ENCODE results near the gene FDX1.

The FDX1 gene

GRCh38 chr11:110463153-110463552, 33.4 kb downstream of the FDX1 start:
- no peaks in the 10 kb centered on the region for H3K9me3 ChIP-seq
- peaks cover 61% of the 10 kb centered on the region for H3K36me3 ChIP-seq
- no peaks in the 10 kb centered on the region for H3K4me1 ChIP-seq
- no peak for TF ChIP-seq Cebpa-rat (IDR thresholded peaks at IDR 0.05)
- no peaks in the 10 kb centered on the region for H3K27me3 ChIP-seq
- H3K27ac ChIP-seq, result no peak overlapping the region
- no peak overlapping the region for H3K9ac ChIP-seq
- H3K4me3 ChIP-seq, result no peak overlapping the region
- H3K4me2 ChIP-seq, result no peak overlapping the region
- 0 out of 2 replicates have a peak, but pooled peaks cover 12% of the 10 kb centered on the region for H4K20me1 ChIP-seq

- Histone ChIP-seq H3K4me1 (no peaks in the 10 kb centered on the region), H4K20me1 (0 out of 2 replicates have a peak, but pooled peaks cover 5% of the 10 kb centered on the region), H3K27ac (no peak overlapping the region), H3K36me3 (peaks cover 41% of the 10 kb centered on the region), H3K9ac (no peak overlapping the region), H3K27me3 (no peaks in the 10 kb centered on the region), H3K4me3 (no peak overlapping the region), H3K4me2 (no peak overlapping the region), H3K9me3 (no peaks in the 10 kb centered on the region)
- no peak for TF ChIP-seq Cebpa-rat (IDR thresholded peaks at IDR 0.05)
Observed at GRCh38 chr11:110465231-110465630, 35.5 kb downstream of the FDX1 start.

- no peaks in the 10 kb centered on the region for H3K9me3 ChIP-seq
- no peak overlapping the region for H3K4me2 ChIP-seq
- H3K9ac ChIP-seq, result no peak overlapping the region
- no peaks in the 10 kb centered on the region for H3K27me3 ChIP-seq
- H3K4me1 ChIP-seq, result no peaks in the 10 kb centered on the region
- peaks cover 35% of the 10 kb centered on the region for H3K36me3 ChIP-seq
- no peaks in the 10 kb centered on the region for H4K20me1 ChIP-seq
- no peak overlapping the region for H3K4me3 ChIP-seq
- H3K27ac ChIP-seq, result no peak overlapping the region
- no peak for TF ChIP-seq Cebpa-rat (IDR thresholded peaks at IDR 0.05)
Observed at GRCh38 chr11:110467556-110467955, 37.8 kb downstream of the FDX1 start.

- no peak overlapping the region for H3K4me2 ChIP-seq
- no peak overlapping the region for H3K9ac ChIP-seq
- no peak for TF ChIP-seq Cebpa-rat (IDR thresholded peaks at IDR 0.05)
- no peaks in the 10 kb centered on the region for H3K27me3 ChIP-seq
- no peaks in the 10 kb centered on the region for H4K20me1 ChIP-seq
- no peaks in the 10 kb centered on the region for H3K4me1 ChIP-seq
- H3K4me3 ChIP-seq, result no peak overlapping the region
- no peak overlapping the region for H3K27ac ChIP-seq
- no peaks in the 10 kb centered on the region for H3K9me3 ChIP-seq
- peaks cover 34% of the 10 kb centered on the region for H3K36me3 ChIP-seq
Observed at GRCh38 chr11:110468121-110468520, 38.4 kb downstream of the FDX1 start.

- no peaks in the 10 kb centered on the region for H3K4me1 ChIP-seq
- TF ChIP-seq Cebpa-rat (IDR thresholded peaks at IDR 0.05), result no peak
- no peak overlapping the region for H3K4me2 ChIP-seq
Observed at GRCh38 chr11:110469127-110469526, 39.4 kb downstream of the FDX1 start.

GRCh38 chr11:110470716-110471115, 41.0 kb downstream of the FDX1 start:
- Histone ChIP-seq H4K20me1 (no peaks in the 10 kb centered on the region), H3K27ac (no peak overlapping the region), H3K9ac (no peak overlapping the region), H3K9me3 (no peaks in the 10 kb centered on the region), H3K27me3 (no peaks in the 10 kb centered on the region), H3K4me2 (no peak overlapping the region), H3K4me3 (no peak overlapping the region), H3K36me3 (peaks cover 16% of the 10 kb centered on the region), H3K4me1 (no peaks in the 10 kb centered on the region)
- TF ChIP-seq Cebpa-rat (IDR thresholded peaks at IDR 0.05), result no peak

More at GRCh38 chr11:110469127-110469526, 39.4 kb downstream of the FDX1 start:
- Histone ChIP-seq H3K9me3 (no peaks in the 10 kb centered on the region), H3K27me3 (no peaks in the 10 kb centered on the region), H3K4me3 (no peak overlapping the region), H3K36me3 (peaks cover 25% of the 10 kb centered on the region), H3K9ac (no peak overlapping the region), H3K27ac (no peak overlapping the region), H4K20me1 (no peaks in the 10 kb centered on the region)

GRCh38 chr11:110471371-110471770, 41.6 kb downstream of the FDX1 start:
- Histone ChIP-seq H3K27ac (no peak overlapping the region), H3K4me3 (no peak overlapping the region), H3K9me3 (no peaks in the 10 kb centered on the region), H3K27me3 (no peaks in the 10 kb centered on the region), H4K20me1 (no peaks in the 10 kb centered on the region), H3K4me1 (no peaks in the 10 kb centered on the region), H3K36me3 (peaks cover 16% of the 10 kb centered on the region), H3K4me2 (no peak overlapping the region), H3K9ac (no peak overlapping the region)
- no peak for TF ChIP-seq Cebpa-rat (IDR thresholded peaks at IDR 0.05)

GRCh38 chr11:110472858-110473257, 43.1 kb downstream of the FDX1 start:
- Histone ChIP-seq H3K9ac (no peak overlapping the region), H3K4me3 (no peak overlapping the region), H3K4me1 (no peaks in the 10 kb centered on the region), H3K27me3 (no peaks in the 10 kb centered on the region), H4K20me1 (no peaks in the 10 kb centered on the region), H3K36me3 (0 out of 2 replicates have a peak, but pooled peaks cover 5% of the 10 kb centered on the region), H3K9me3 (no peaks in the 10 kb centered on the region), H3K4me2 (no peak overlapping the region), H3K27ac (no peak overlapping the region)
- no peak for TF ChIP-seq Cebpa-rat (IDR thresholded peaks at IDR 0.05)

GRCh38 chr11:110473706-110474105, 44.0 kb downstream of the FDX1 start:
- H3K4me1 ChIP-seq, result peaks cover 3% of the 10 kb centered on the region
- H3K9ac ChIP-seq, result no peak overlapping the region
- no peak overlapping the region for H3K4me2 ChIP-seq
- H3K9me3 ChIP-seq, result no peaks in the 10 kb centered on the region
- no peak overlapping the region for H3K27ac ChIP-seq
- no peaks in the 10 kb centered on the region for H3K27me3 ChIP-seq
- no peaks in the 10 kb centered on the region for H4K20me1 ChIP-seq
- no peak for TF ChIP-seq Cebpa-rat (IDR thresholded peaks at IDR 0.05)
- 0 out of 2 replicates have a peak, but pooled peaks cover 5% of the 10 kb centered on the region for H3K36me3 ChIP-seq
- H3K4me3 ChIP-seq, result no peak overlapping the region

GRCh38 chr11:110474578-110474977, 44.8 kb downstream of the FDX1 start:
- H3K27me3 ChIP-seq, result no peaks in the 10 kb centered on the region
- no peak for TF ChIP-seq Cebpa-rat (IDR thresholded peaks at IDR 0.05)
- H4K20me1 ChIP-seq, result no peaks in the 10 kb centered on the region
- H3K36me3 ChIP-seq, result 0 out of 2 replicates have a peak, but pooled peaks cover 5% of the 10 kb centered on the region
- peaks cover 11% of the 10 kb centered on the region for H3K4me1 ChIP-seq
- no peak overlapping the region for H3K9ac ChIP-seq
- no peaks in the 10 kb centered on the region for H3K9me3 ChIP-seq
- H3K27ac ChIP-seq, result no peak overlapping the region
- no peak overlapping the region for H3K4me3 ChIP-seq
- H3K4me2 ChIP-seq, result no peak overlapping the region

GRCh38 chr11:110475671-110476070, 45.9 kb downstream of the FDX1 start:
- Histone ChIP-seq H3K27ac (no peak overlapping the region), H3K9me3 (no peaks in the 10 kb centered on the region), H3K4me3 (no peak overlapping the region), H3K27me3 (no peaks in the 10 kb centered on the region), H3K36me3 (0 out of 2 replicates have a peak, but pooled peaks cover 5% of the 10 kb centered on the region), H3K4me2 (no peak overlapping the region), H3K4me1 (peaks cover 11% of the 10 kb centered on the region), H4K20me1 (no peaks in the 10 kb centered on the region), H3K9ac (no peak overlapping the region)
- no peak for TF ChIP-seq Cebpa-rat (IDR thresholded peaks at IDR 0.05)
